WI38 (cell line): Measurements from ENCODE around the gene GFOD2.

Experiments used
- H3K4me3 ChIP-seq: 2 replicates; pipeline ENCODE4 v1.5.1; 2011; ENCODE audit warnings: low read depth, mild to moderate bottlenecking, control low read depth, low read length
- CTCF ChIP-seq: IDR thresholded peaks from 2 replicates; pipeline ENCODE4 v1.5.1; 2012; ENCODE audit warnings: low read depth, mild to moderate bottlenecking, control low read depth, low read length

GFOD2 gene

GRCh38 chr16:67723911-67724305 is 4.8 kb upstream of the GFOD2 start:
- no peak overlapping the region for H3K4me3 ChIP-seq
- TF ChIP-seq CTCF = no peak

GRCh38 chr16:67723151-67723910 is 4.2 kb upstream of the GFOD2 start:
- TF ChIP-seq CTCF = no peak
- no peak overlapping the region for H3K4me3 ChIP-seq

GRCh38 chr16:67720236-67720635 is 1.1 kb upstream of the GFOD2 start:
- no peak for TF ChIP-seq CTCF

GRCh38 chr16:67719778-67720144 is 645 bp upstream of the GFOD2 start:
- TF ChIP-seq CTCF = no peak
- peak overlapping the region; percentile 88 for H3K4me3 ChIP-seq

More at GRCh38 chr16:67720236-67720635, 1.1 kb upstream of the GFOD2 start:
- H3K4me3 ChIP-seq = peak overlapping the region; percentile 88

GRCh38 chr16:67718668-67719047 is 458 bp downstream of the GFOD2 start:
- H3K4me3 ChIP-seq = peak overlapping the region; percentile 88
- TF ChIP-seq CTCF = no peak

GRCh38 chr16:67716097-67716496 is 3.0 kb downstream of the GFOD2 start:
- no peak overlapping the region for H3K4me3 ChIP-seq
- TF ChIP-seq CTCF = no peak

GRCh38 chr16:67714522-67714921 is 4.6 kb downstream of the GFOD2 start:
- TF ChIP-seq CTCF = no peak
- H3K4me3 ChIP-seq = no peak overlapping the region
